ENCODE results near the gene EDN2. TPM values are rescaled to one million over a fixed set of nuclear protein-coding genes. Genes with fewer than 3 reads are reported as not detected.

Gene EDN2
- total RNA-seq, 1 donor from 2014 or later, result 9.3 TPM

DNA sequence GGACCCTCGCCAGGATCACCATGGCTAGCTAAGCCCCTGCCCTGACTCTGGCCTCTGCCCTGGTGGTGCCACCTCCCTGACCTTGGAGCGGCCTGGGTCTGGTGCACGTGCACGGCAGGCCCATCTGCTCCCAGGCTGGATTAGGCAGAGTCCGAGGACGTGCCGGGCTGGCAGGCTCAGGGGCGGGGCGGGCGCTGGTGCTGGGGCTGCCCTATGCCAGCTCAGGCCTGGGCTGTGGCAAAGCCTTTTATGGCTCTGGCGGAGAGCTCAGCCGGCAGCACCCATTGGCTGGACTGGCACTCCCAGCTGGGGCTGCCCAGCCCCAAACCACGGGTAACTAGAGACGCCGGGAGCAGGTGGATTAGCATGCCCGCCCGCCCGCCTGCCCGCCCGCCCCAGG, 17.1 kb upstream of the EDN2 start:
- TF ChIP-seq, protein P1, sequence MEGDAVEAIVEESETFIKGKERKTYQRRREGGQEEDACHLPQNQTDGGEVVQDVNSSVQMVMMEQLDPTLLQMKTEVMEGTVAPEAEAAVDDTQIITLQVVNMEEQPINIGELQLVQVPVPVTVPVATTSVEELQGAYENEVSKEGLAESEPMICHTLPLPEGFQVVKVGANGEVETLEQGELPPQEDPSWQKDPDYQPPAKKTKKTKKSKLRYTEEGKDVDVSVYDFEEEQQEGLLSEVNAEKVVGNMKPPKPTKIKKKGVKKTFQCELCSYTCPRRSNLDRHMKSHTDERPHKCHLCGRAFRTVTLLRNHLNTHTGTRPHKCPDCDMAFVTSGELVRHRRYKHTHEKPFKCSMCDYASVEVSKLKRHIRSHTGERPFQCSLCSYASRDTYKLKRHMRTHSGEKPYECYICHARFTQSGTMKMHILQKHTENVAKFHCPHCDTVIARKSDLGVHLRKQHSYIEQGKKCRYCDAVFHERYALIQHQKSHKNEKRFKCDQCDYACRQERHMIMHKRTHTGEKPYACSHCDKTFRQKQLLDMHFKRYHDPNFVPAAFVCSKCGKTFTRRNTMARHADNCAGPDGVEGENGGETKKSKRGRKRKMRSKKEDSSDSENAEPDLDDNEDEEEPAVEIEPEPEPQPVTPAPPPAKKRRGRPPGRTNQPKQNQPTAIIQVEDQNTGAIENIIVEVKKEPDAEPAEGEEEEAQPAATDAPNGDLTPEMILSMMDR (IDR thresholded peaks at IDR 0.05), result no peak
- peak in 1 of 2 donors; percentile 9 for TF ChIP-seq POLR2AphosphoS5 (IDR thresholded peaks at IDR 0.05; ENCODE audit: insufficient read depth in 1 of 2, low read depth in 1 of 2)
- no peak for DNase-seq (ENCODE audit: extremely low spot score in 2 of 2)

DNA sequence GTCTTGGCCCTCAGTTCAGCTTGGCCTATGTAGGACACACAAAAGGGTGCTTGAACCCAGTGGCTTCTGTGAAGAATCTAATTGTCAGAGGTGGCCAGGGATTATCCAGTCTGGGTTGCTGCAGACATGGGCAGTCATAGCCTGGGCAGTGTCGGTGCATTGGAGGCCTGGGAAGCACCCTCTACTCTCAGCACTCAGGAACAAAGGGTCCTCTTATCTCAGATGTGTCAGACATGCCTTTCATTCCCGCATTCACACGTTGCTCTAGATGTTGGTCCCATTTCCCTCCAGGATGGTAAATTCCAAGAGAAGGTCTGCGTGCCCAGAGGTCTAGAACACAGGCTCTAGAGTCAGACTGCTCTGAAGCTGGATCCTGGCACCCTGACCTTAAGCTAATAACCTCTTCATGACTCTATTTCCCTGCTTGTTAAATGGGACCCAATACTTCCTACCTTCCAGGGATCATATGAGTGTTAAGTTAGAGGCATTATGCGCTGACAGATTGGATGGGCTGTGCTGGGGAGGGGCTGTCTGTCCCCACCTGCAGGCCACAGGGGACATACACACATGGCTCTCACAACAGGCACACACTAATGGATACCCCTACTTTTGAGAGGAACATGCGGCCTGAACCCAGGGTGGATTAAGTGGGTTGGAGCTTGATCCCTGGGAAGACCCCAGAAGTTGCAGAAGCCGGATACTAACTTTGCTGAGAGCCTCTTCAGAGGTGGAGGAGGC, 16.5 kb upstream of the EDN2 start:
- no peaks in the 10 kb centered on the region for H3K9me3 ChIP-seq
- TF ChIP-seq POLR2A (IDR thresholded peaks at IDR 0.05), result no peak
- TF ChIP-seq, protein P1 (IDR thresholded peaks at IDR 0.05), result no peak
- TF ChIP-seq POLR2AphosphoS5 (IDR thresholded peaks at IDR 0.05; ENCODE audit: insufficient read depth in 1 of 2, low read depth in 1 of 2), result no peak
- H3K27me3 ChIP-seq, result no peaks in the 10 kb centered on the region
- peak overlapping the region; percentile 91 for H3K27ac ChIP-seq
- DNase-seq (ENCODE audit: extremely low spot score in 2 of 2), result no peak
- H3K36me3 ChIP-seq, result no peaks in the 10 kb centered on the region
- H3K4me3 ChIP-seq, result no peak overlapping the region
- H3K4me1 ChIP-seq, result peaks cover 51% of the 10 kb centered on the region
- intact Hi-C loops (cut with DNase I), result no loop called here

More for the DNA sequence above, 17.1 kb upstream of the EDN2 start:
- no peaks in the 10 kb centered on the region for H3K9me3 ChIP-seq
- peak overlapping the region; percentile 91 for H3K27ac ChIP-seq
- H3K27me3 ChIP-seq, result no peaks in the 10 kb centered on the region
- H3K36me3 ChIP-seq, result no peaks in the 10 kb centered on the region
- intact Hi-C loops (cut with DNase I), result no loop called here
- peaks cover 47% of the 10 kb centered on the region for H3K4me1 ChIP-seq
- no peak overlapping the region for H3K4me3 ChIP-seq

DNA sequence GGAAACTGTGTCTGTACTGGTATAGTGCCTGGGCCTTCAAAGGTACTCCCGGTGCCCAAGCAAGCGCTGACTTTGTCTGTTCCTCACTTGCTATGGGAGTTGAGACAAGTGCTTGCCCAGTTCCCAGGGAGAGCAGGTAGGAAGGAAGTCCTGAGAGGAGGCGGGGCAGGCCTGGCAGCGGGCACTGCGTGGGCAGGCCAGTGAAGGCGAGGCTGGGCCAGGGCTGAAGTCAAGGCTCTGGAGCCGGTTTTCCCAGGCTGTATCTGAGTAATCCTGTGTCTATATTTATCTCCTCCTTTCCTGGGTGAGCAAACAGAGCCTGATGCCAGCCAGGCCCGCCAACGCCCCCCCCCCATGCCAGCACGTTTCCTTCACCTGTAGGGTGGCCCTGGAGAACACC, 15.9 kb upstream of the EDN2 start:
- no peaks in the 10 kb centered on the region for H3K27me3 ChIP-seq
- peak; percentile 33 to 48 for TF ChIP-seq POLR2AphosphoS5 (IDR thresholded peaks at IDR 0.05; ENCODE audit: insufficient read depth in 1 of 2, low read depth in 1 of 2)
- no peak for TF ChIP-seq POLR2A (IDR thresholded peaks at IDR 0.05)
- intact Hi-C loops (cut with DNase I), result no loop called here
- DNase-seq (ENCODE audit: extremely low spot score in 2 of 2), result no peak
- H3K27ac ChIP-seq, result peak overlapping the region; percentile 91
- peaks cover 57% of the 10 kb centered on the region for H3K4me1 ChIP-seq
- no peaks in the 10 kb centered on the region for H3K36me3 ChIP-seq
- H3K4me3 ChIP-seq, result no peak overlapping the region
- no peaks in the 10 kb centered on the region for H3K9me3 ChIP-seq

DNA sequence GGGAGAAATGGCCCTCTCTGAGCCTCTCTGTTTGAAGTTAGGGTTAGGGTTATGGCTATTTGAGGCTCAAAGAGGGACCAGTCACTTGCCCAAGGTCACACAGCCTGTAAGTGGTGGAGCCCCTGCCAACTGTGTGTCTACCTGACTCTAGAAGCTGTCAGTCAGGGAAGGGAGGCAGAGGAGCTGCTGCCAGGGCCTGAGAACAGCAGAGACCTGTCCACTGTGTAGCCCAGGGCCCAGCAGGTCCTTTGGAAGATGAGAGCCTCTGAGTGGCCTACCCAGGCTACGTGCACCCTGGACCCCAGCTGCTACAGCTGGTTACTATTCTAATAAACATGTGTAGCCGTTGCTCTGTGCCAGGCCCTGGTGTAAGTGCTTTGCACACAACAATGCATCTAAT, 15.1 kb upstream of the EDN2 start:
- intact Hi-C loops (cut with DNase I), result no loop called here
- peak overlapping the region; percentile 91 for H3K27ac ChIP-seq

DNA sequence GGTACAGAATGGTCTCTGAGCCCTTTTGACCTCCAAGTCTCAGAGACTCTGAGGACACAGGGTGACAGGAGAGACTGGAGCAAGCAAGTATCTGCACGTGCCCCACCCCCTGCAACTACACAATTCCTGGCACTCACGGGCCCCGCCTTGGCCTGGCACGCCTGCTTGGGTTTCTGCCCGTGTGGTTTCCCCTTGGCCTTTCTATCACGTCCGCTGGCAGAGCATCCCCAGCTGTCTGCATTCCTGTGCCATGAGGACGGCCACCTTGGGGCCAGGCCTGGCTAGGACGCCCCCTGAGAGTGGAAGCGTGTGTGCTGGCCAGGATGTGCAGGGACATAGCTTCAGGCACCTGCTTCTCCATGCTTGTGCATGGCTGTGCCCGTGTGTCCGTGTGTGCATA, 14.3 kb upstream of the EDN2 start:
- Histone ChIP-seq H3K27me3 (no peaks in the 10 kb centered on the region), H3K27ac (peak overlapping the region; percentile 91), H3K36me3 (no peaks in the 10 kb centered on the region), H3K4me1 (peaks cover 62% of the 10 kb centered on the region), H3K9me3 (no peaks in the 10 kb centered on the region), H3K4me3 (no peak overlapping the region)
- no peak for DNase-seq (ENCODE audit: extremely low spot score in 2 of 2)
- TF ChIP-seq POLR2A (IDR thresholded peaks at IDR 0.05), result no peak
- TF ChIP-seq POLR2AphosphoS5 (IDR thresholded peaks at IDR 0.05; ENCODE audit: insufficient read depth in 1 of 2, low read depth in 1 of 2), result peak; percentile 55 to 81
- TF ChIP-seq, protein P1 (IDR thresholded peaks at IDR 0.05), result no peak
- intact Hi-C loops (cut with DNase I), result no loop called here

More for the DNA sequence above, 15.1 kb upstream of the EDN2 start:
- TF ChIP-seq POLR2AphosphoS5 (IDR thresholded peaks at IDR 0.05; ENCODE audit: insufficient read depth in 1 of 2, low read depth in 1 of 2) (no peak), POLR2A (IDR thresholded peaks at IDR 0.05) (no peak)
- TF ChIP-seq, protein P1 (IDR thresholded peaks at IDR 0.05), result no peak
- H3K36me3 ChIP-seq, result no peaks in the 10 kb centered on the region
- H3K4me1 ChIP-seq, result peaks cover 62% of the 10 kb centered on the region
- DNase-seq (ENCODE audit: extremely low spot score in 2 of 2), result no peak
- no peaks in the 10 kb centered on the region for H3K27me3 ChIP-seq
- H3K4me3 ChIP-seq, result no peak overlapping the region
- no peaks in the 10 kb centered on the region for H3K9me3 ChIP-seq
